NCI-H1105 (cell line): ENCODE data around the gene MINDY4.
A peak's percentile ranks its signal among the peaks of the same experiment; 100 is the strongest.

Source experiments
- DNase-seq: peaks from one replicate; lab custom pipeline; 2025; lab: John Stamatoyannopoulos, UW

Gene MINDY4

GRCh38 chr7:30775992-30776391, 4.8 kb downstream of the MINDY4 start:
- no peak for DNase-seq

- no peak for DNase-seq
These were observed 5.8 kb downstream of the MINDY4 start for GRCh38 chr7:30776971-30777370.

DNA sequence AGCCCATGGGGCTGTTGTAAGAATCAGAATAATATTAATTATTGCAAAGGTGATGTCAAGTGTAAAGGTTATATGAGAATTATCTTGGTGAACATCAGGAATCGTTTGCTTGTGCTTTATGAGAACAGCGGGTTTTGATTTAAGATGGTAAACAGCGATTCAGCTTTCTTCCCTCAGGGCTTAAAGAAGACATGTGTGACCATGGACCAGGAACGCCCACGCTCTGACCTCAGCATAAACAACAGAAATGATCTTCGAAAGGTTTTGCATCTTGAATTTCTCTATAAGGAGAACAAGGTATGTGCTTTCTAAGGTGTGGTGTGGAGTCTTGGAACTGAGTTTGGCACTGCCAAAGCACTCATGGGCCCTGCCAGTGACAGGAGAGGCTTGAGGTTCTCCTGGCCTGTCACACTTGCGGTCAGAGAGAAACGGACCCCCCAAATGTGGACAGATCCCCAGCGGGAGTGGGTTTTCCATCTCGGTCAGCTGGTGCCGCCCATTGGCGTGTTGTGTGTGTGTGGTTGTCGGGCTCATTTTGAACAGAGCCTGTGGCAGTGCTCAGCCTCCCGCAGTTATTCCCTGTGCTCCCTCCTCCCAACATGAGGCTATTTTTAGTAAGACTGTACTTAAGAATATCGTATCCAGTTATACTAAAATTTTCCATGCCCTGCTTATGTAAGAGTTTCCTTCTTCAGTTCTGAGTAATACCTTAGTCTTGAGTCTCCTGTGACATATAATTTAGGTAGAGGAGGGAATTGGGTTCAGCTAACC, 7.2 kb downstream of the MINDY4 start:
- DNase-seq: no peak

DNA sequence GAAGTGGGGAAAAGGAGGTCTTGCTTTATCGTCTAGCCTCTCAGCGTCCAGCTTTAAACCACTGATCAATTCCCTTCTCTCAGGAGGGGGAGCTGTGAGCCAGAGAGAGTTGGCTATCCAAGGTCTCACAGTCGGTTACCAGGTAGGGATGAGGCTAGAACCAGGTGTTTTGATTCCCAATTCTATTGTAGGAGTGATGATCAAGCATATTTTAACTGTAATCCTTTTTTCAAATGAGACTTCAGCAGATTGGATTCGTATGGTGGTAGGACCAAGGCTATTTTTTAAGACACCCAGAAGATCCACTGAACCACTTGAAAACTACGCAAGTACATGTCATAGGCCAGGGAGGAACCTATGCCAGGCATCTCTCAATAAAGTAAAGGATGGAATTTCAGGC, 8.4 kb downstream of the MINDY4 start:
- no peak for DNase-seq

- no peak for DNase-seq
These were observed 9.7 kb downstream of the MINDY4 start for GRCh38 chr7:30780941-30781340.

DNA sequence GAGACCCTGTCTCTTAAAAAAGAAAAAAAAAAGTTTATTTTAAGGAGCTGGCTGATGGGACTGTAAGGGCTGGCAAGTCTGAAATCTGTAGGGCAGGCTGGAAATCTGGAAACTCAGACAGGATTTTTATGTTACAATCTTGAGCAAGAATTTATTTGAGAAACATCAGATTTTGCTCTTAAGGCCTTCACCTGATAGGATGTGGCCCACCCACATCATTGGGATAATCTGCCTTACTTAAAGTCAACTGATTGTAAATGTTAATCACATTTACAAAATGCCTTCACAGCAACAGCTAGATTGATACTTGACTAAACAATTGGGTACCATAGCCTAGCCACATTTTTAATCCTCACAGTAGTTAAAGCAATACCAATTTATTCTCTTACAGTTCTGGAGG, 11.5 kb downstream of the MINDY4 start:
- no peak for DNase-seq

DNA sequence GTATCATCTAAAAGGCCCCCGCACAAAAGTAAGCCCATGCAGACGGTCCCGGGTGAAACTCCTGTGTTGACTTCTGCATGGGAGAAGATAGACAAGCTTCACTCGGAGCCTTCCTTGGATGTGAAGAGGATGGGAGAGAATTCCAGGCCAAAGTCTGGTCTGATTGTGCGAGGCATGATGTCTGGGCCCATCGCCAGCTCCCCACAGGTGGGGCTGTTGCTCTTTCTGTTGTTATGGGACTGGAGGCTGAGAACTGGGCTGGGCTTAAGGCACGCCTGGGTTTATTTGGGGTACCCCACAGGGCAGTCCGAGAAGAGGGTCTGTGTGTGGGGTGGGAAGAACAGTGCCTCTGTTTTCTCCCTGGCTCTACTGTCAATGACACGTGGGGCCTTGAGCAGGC, 14.6 kb downstream of the MINDY4 start:
- DNase-seq: no peak

DNA sequence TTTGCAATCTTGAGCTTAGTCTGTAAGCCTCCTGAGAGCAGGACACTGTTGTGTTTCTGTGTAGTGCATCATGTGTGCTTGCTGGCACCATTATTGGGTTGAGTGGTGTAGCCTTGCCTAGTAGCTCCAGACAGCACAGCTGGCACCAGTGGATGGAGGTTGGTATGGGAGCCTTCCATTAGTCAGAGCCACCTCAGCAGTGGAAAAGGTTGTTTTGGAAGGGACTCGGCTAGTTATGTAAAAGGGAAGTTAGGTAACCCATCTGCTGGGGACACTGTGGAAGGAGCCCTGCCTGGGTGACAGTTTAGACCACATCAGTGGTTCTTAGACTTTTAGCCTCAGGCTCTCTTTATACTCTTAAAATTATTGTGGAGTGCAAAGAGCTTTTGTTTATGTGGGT, 16.3 kb downstream of the MINDY4 start:
- no peak for DNase-seq

DNA sequence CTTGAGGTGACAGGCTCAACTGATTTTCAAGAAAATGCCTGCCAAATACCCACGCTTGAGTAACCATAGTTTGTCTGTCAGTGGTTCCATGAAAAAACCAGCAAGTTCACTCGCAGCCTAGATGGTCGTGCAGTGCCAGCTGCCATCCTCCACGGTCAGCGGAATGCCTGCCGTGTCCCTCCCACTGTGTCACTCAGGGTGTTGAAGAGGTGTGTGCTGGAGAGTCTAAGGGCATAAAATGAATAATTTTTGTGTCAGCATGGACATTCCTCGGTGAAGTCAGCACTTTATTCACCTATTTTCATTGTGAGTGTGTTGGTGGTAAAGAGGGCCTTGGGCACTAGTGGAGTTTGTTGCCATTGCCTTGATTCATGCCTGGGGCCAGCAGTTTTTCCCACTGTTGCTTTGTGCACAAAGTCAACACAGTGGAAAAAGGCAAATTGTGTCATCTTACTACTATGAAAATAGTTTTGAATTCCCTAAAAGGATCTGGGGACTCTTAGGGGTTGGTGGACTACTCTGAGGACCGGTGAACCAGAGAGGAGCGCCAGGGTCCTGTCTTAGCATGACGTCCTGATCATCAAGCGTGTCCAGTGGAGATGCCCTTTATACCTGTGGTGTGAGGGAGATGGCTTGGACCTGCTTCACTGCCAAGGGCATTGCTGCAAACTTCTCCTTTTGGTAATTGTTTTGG, 17.6 kb downstream of the MINDY4 start:
- DNase-seq: no peak

DNA sequence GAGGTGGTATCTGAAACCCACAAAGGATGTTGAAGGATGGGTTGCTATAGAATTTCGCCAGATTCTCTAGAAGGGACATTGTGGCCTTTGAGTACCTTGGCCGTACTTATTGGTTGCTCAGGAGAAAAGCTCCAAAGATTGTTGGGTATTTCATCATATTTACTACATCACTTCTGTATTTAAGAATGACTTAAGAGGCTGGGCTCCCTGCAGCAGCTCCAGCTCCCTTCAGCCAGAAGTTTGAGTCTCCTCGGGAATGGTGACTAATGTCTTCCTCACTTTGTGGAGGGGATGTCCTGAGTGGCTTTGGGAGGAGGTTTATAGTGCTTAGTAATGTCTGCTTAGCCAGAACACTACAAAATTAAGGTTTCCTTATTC, 18.1 kb downstream of the MINDY4 start:
- no peak for DNase-seq

- no peak for DNase-seq
These were observed 19.1 kb downstream of the MINDY4 start for GRCh38 chr7:30790356-30790755.

- no peak for DNase-seq
These were observed 19.9 kb downstream of the MINDY4 start for GRCh38 chr7:30791114-30791513.

DNA sequence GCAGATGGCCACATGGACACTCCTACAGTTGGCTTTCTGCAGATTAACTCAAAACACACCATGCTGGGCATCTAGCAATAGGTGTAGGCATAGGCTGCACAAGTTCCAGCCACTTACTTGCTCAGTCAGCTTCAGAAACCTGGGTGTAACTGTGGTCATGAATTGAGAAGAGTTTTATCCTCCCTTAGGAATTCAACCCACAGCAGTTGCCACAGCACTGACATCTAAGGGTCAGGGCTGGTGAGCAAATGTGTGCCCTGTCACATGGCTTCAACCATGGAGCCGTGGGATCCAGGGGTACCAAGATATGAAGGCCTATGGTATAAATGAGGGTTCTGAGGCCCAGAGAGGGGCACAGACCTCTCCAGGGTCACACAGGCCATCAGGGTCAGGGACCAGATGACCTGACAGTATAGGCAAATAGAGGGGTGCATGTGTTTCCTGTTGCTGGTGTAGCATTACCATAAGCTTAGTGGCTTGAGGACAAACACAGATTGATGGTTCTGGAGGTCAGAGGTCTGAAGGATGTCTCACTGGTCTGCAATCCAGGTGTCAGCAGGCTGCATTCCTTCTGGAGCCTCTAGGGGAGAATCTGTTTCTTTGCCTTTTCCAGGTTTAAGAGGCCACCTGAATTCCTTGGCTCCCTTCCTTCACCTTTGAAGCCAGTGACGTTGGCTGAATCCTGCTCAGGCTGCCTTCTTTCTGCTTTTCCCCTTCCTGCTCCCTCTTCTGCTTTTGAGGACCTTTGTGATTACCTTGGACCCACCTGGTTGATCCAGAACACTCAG, 24.1 kb downstream of the MINDY4 start:
- no peak for DNase-seq

GRCh38 chr7:30796105-30796869, 25.1 kb downstream of the MINDY4 start:
- no peak for DNase-seq

GRCh38 chr7:30797176-30798040, 26.2 kb downstream of the MINDY4 start:
- DNase-seq: no peak

- no peak for DNase-seq
These were observed 28.2 kb downstream of the MINDY4 start for GRCh38 chr7:30799206-30799975.

- no peak for DNase-seq
These were observed 28.9 kb downstream of the MINDY4 start for GRCh38 chr7:30799976-30800661.

DNA sequence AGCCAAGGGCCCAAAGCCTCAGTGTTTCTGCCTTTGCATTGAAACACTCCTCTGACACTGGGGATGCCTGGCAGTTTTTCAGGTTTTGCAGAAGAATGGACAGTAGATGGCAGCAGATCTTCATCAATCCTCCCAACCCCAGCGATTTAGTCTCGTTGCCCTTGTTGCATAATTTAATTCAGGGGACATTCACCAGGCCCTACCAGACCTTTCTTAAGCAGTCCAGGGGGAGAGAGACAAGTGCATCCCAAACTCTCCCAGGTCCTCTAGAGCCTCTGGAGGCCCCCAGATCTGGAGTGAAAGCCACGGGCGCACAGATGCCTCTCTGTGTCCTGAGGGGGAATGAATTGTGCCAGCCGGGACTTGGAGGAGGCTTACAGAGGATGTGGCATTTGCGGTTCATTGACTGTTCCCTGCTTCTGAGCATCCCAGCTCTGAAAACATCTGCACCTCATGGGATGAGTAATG, 29.6 kb downstream of the MINDY4 start:
- DNase-seq: peak; percentile 59

DNA sequence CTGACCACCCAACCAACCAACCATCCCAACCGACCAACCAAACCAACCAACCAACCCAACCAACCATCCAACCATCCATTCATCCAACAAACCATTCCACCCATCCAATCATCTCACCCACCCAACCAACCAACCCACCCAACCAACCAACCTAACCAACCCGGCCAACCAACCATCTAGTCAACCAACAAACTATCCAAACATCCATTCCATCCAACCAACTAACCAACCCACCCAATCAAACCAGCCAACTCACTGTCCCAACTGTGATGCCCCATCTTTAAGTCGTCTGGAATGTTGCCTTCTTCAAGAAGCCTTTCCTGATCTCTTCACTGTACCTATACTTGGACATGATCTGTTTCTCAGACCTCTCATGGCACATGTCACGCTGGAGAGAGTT, 31.6 kb downstream of the MINDY4 start:
- DNase-seq: no peak
